GM23338 (cell line): ENCODE data around the gene SLC44A4. TPM values are rescaled to one million over a fixed set of nuclear protein-coding genes. Genes with fewer than 3 reads are reported as not detected.

Experiments used
- ATAC-seq: fragments of 200-7000 bp; cut with Tn5 transposase; 3 replicates; pipeline ENCODE4 v1.9.1; 2020
- DNase-seq: peaks from one replicate; pipeline ENCODE4 v3.0.0-alpha.2; 2015; ENCODE audit warnings: low spot score
- H2AFZ ChIP-seq: fragments of 200-600 bp; sonication (generic); 2 replicates; pipeline ENCODE4 v1.8.0; 2016; ENCODE audit warnings: antibody characterized with exemption, mild to moderate bottlenecking, moderate library complexity
- H3F3A ChIP-seq: fragments of 200-600 bp; sonication (generic); replicated peaks from 2 replicates; pipeline ENCODE4 v1.8.0; 2017; ENCODE audit warnings: antibody characterized with exemption, mixed run types, low read depth
- H3K27ac ChIP-seq: fragments of 200-600 bp; sonication (generic); 2 replicates; pipeline ENCODE4 v1.6.1; 2016; ENCODE audit warnings: low read depth
- H3K27me3 ChIP-seq: fragments of 200-600 bp; sonication (generic); 2 replicates; pipeline ENCODE4 v1.8.0; 2016; ENCODE audit warnings: mild to moderate bottlenecking, mixed run types, moderate library complexity; ENCODE audit not compliant: insufficient read depth
- H3K36me3 ChIP-seq: fragments of 200-600 bp; sonication (generic); 2 replicates; pipeline ENCODE4 v1.8.0; 2016; ENCODE audit warnings: mild to moderate bottlenecking; ENCODE audit not compliant: insufficient read depth
- H3K4me1 ChIP-seq: fragments of 200-600 bp; sonication (generic); 2 replicates; pipeline ENCODE4 v1.8.0; 2016; ENCODE audit warnings: mild to moderate bottlenecking, moderate library complexity; ENCODE audit not compliant: insufficient read depth
- H3K4me2 ChIP-seq: fragments of 200-600 bp; sonication (generic); 2 replicates; pipeline ENCODE4 v1.7.1; 2017; ENCODE audit warnings: mixed run types
- H3K4me3 ChIP-seq: fragments of 200-600 bp; sonication (generic); 2 replicates; pipeline ENCODE4 v1.6.1; 2016; ENCODE audit warnings: mixed run types
- H3K79me2 ChIP-seq: fragments of 200-600 bp; sonication (generic); replicated peaks from 2 replicates; pipeline ENCODE4 v1.8.0; 2017; ENCODE audit warnings: mild to moderate bottlenecking; ENCODE audit not compliant: insufficient read depth
- H3K9me2 ChIP-seq: fragments of 200-600 bp; sonication (generic); 2 replicates; pipeline ENCODE4 v1.8.0; 2017; ENCODE audit not compliant: insufficient read depth
- H4K20me1 ChIP-seq: fragments of 200-600 bp; sonication (generic); replicated peaks from 2 replicates; pipeline ENCODE4 v1.8.0; 2017; ENCODE audit warnings: mild to moderate bottlenecking; ENCODE audit not compliant: insufficient read depth
- H3K27ac Mint-ChIP-seq: 2 replicates; pipeline ENCODE4 v1.8.0; 2020; ENCODE audit warnings: inconsistent platforms, mild to moderate bottlenecking, moderate library complexity, mixed read lengths
- H3K27me3 Mint-ChIP-seq: 3 replicates; pipeline ENCODE4 v1.8.0; 2022; ENCODE audit warnings: low read depth, mild to moderate bottlenecking, moderate library complexity, mixed read lengths, inconsistent platforms; ENCODE audit not compliant: insufficient read depth, poor library complexity
- H3K36me3 Mint-ChIP-seq: 3 replicates; pipeline ENCODE4 v1.8.0; 2021; ENCODE audit warnings: low read depth, mild to moderate bottlenecking, inconsistent platforms, moderate library complexity, mixed read lengths
- H3K4me1 Mint-ChIP-seq: 3 replicates; pipeline ENCODE4 v1.8.0; 2020; ENCODE audit warnings: mild to moderate bottlenecking, inconsistent platforms, mixed read lengths
- H3K4me3 Mint-ChIP-seq: 3 replicates; pipeline ENCODE4 v1.8.0; 2021; ENCODE audit warnings: moderate library complexity, mild to moderate bottlenecking, inconsistent platforms, mixed read lengths
- H3K9me3 Mint-ChIP-seq: 3 replicates; pipeline ENCODE4 v1.8.0; 2020; ENCODE audit warnings: moderate library complexity, mild to moderate bottlenecking, inconsistent platforms, mixed read lengths
- CREB1 ChIP-seq: fragments of 250-450 bp; sonication (Bioruptor Pico); IDR thresholded peaks from 2 replicates; pipeline ENCODE4 v1.5.0; 2020; ENCODE audit warnings: low read depth, mild to moderate bottlenecking, moderate library complexity
- ETS1 ChIP-seq: IDR thresholded peaks from 2 replicates; pipeline ENCODE4 v1.6.1; 2016; ENCODE audit warnings: antibody characterized with exemption
- EZH2 ChIP-seq: fragments of 200-600 bp; sonication (generic); IDR thresholded peaks from one replicate; pipeline ENCODE4 v1.8.0; 2017; ENCODE audit warnings: antibody characterized with exemption, mild to moderate bottlenecking, low read depth; ENCODE audit not compliant: unreplicated experiment
- JUNB ChIP-seq: IDR thresholded peaks from one replicate; pipeline ENCODE4 v1.6.1; 2016; ENCODE audit warnings: antibody characterized with exemption; ENCODE audit not compliant: unreplicated experiment
- POLR2AphosphoS5 ChIP-seq: IDR thresholded peaks from 2 replicates; pipeline ENCODE4 v1.6.1; 2016; ENCODE audit warnings: antibody characterized with exemption, low read depth
- REST ChIP-seq: IDR thresholded peaks from one replicate; pipeline ENCODE4 v1.6.1; 2018; ENCODE audit warnings: antibody characterized with exemption; ENCODE audit not compliant: unreplicated experiment
- ZNF462 ChIP-seq: fragments of 250-450 bp; sonication (Bioruptor Pico); IDR thresholded peaks from 2 replicates; pipeline ENCODE4 v1.5.0; 2020; ENCODE audit warnings: mild to moderate bottlenecking, moderate library complexity
- long read RNA-seq: library from polyadenylated mRNA; unstranded; transcript quantifications from one replicate; pipeline ENCODE4 v2.0.0, GENCODE V29; 2020; ENCODE audit not compliant: unreplicated experiment
- polyA plus RNA-seq: library from polyadenylated mRNA; unstranded; fragments of >200 nt; fragmentation: Nextera tagmentation; extraction: Ambion mirVana; gene quantifications from 2 replicates; pipeline ENCODE4 v1.2.1, GENCODE V29; 2016
- total RNA-seq: library from RNA; depleted of rRNA; stranded (reverse); fragments of >200 nt; shearing (Covaris generic); gene quantifications from 2 replicates; pipeline ENCODE4 v1.2.3, GENCODE V29; 2014; rRNA removed

Gene SLC44A4
- 3.7 and 4.6 TPM in 2 replicates for total RNA-seq
- polyA plus RNA-seq, result 1.1 and 1.2 TPM in 2 replicates
- long read RNA-seq, result 0 reads

GRCh38 chr6:31878726-31879125 lies at the start of gene SLC44A4:
Gene SLC44A4, minus strand, starts transcription at chr6:31878997. Its CDS starts 17 bp downstream, at chr6:31878980.
- peak within 1 kb of the TSS; percentile 72; the same call in 1 of the 2 replicates for H3K27ac ChIP-seq
- no peak within 1 kb of the TSS for H2AFZ ChIP-seq
- Mint-ChIP-seq H3K27ac (peak within 1 kb of the TSS; percentile 21; the same call in 1 of the 2 replicates), H3K4me3 (peak within 1 kb of the TSS; percentile 44), H3K4me1 (peaks cover 8% of the 10 kb centered on the region), H3K36me3 (peaks cover 43% of the 10 kb centered on the region), H3K9me3 (no peaks in the 10 kb centered on the region), H3K27me3 (peaks cover 5% of the 10 kb centered on the region)
- H3K9me2 ChIP-seq, result no peaks in the 10 kb centered on the region
- H3K79me2 ChIP-seq, result no peaks in the 10 kb centered on the region
- H4K20me1 ChIP-seq, result peaks cover 3% of the 10 kb centered on the region
- peak within 1 kb of the TSS; percentile 72 for H3K4me2 ChIP-seq
- ATAC-seq, result peak; percentile 86
- H3K36me3 ChIP-seq, result peaks cover 21% of the 10 kb centered on the region; the same call in 1 of the 2 replicates
- H3K27me3 ChIP-seq, result no peaks in the 10 kb centered on the region
- TF ChIP-seq JUNB (no peak), REST (no peak), ETS1 (no peak), CREB1 (CRISPR knock-in tag) (peak; percentile 20; the same call in 1 of the 2 replicates), POLR2AphosphoS5 (peak; percentile 48; the same call in 1 of the 2 replicates)
- peak within 1 kb of the TSS; percentile 39; the same call in 1 of the 2 replicates for H3K4me3 ChIP-seq
- H3K4me1 ChIP-seq, result peaks cover 4% of the 10 kb centered on the region; the same call in 1 of the 2 replicates
- peaks cover 14% of the 10 kb centered on the region for H3F3A ChIP-seq
- DNase-seq, result peak; percentile 77

GRCh38 chr6:31928672-31928939 lies 49.8 kb upstream of the SLC44A4 start:
- H3K9me2 ChIP-seq, result peaks cover 4% of the 10 kb centered on the region; the same call in 1 of the 2 replicates
- H3K36me3 Mint-ChIP-seq, result no peaks in the 10 kb centered on the region
- H3F3A ChIP-seq, result no peaks in the 10 kb centered on the region
- H3K4me1 ChIP-seq, result no peaks in the 10 kb centered on the region
- peaks cover 10% of the 10 kb centered on the region; the same call in 2 of the 3 replicates for H3K9me3 Mint-ChIP-seq
- ATAC-seq (no peak), DNase-seq (no peak)
- no peak overlapping the region for H3K27ac ChIP-seq
- no peaks in the 10 kb centered on the region for H3K79me2 ChIP-seq
- H3K27me3 Mint-ChIP-seq, result peaks cover 12% of the 10 kb centered on the region
- no peaks in the 10 kb centered on the region for H3K27me3 ChIP-seq
- no peaks in the 10 kb centered on the region for H4K20me1 ChIP-seq
- H3K4me3 Mint-ChIP-seq, result no peak overlapping the region
- H2AFZ ChIP-seq, result no peak overlapping the region
- peaks cover 3% of the 10 kb centered on the region; the same call in 1 of the 3 replicates for H3K4me1 Mint-ChIP-seq
- TF ChIP-seq ZNF462 (CRISPR knock-in tag) (no peak), EZH2 (no peak)
- H3K36me3 ChIP-seq, result no peaks in the 10 kb centered on the region
- no peak overlapping the region for H3K4me2 ChIP-seq
- H3K4me3 ChIP-seq, result no peak overlapping the region
- no peak overlapping the region for H3K27ac Mint-ChIP-seq
